Stomach smooth muscle (tissue), 2 donors: ENCODE data around the gene NR3C2.

Experiments used
- H3K27ac ChIP-seq: one replicate; pipeline ENCODE4 v1.7.0; 2013; ENCODE audit warnings: mild to moderate bottlenecking, low read length, inconsistent platforms
- H3K27me3 ChIP-seq, 2 donors: one replicate each; pipeline ENCODE4 v1.7.0; 2013; ENCODE audit warnings: low read length in 2 of 2; ENCODE audit not compliant: insufficient read depth in 2 of 2, control insufficient read depth in 1 of 2
- H3K36me3 ChIP-seq, 2 donors: one replicate each; pipeline ENCODE4 v1.7.0; 2013; ENCODE audit warnings: low read length in 2 of 2; ENCODE audit not compliant: control insufficient read depth in 2 of 2, insufficient read depth in 2 of 2
- H3K4me1 ChIP-seq: one replicate; pipeline ENCODE4 v1.7.0; 2013; ENCODE audit warnings: low read length; ENCODE audit not compliant: control insufficient read depth, insufficient read depth
- H3K4me3 ChIP-seq, 2 donors: one replicate each; pipeline ENCODE4 v1.7.0; 2013; ENCODE audit warnings: low read length in 2 of 2
- H3K9ac ChIP-seq, 2 donors: one replicate each; pipeline ENCODE4 v1.7.0; 2013; ENCODE audit warnings: low read length in 2 of 2, mild to moderate bottlenecking in 1 of 2
- H3K9me3 ChIP-seq, 2 donors: one replicate each; pipeline ENCODE4 v1.7.0; 2013; ENCODE audit warnings: low read length in 2 of 2; ENCODE audit not compliant: control insufficient read depth in 2 of 2
- donor health status: healthy.
- donor health status: Pancreatic carcinoma.

NR3C2 gene

DNA sequence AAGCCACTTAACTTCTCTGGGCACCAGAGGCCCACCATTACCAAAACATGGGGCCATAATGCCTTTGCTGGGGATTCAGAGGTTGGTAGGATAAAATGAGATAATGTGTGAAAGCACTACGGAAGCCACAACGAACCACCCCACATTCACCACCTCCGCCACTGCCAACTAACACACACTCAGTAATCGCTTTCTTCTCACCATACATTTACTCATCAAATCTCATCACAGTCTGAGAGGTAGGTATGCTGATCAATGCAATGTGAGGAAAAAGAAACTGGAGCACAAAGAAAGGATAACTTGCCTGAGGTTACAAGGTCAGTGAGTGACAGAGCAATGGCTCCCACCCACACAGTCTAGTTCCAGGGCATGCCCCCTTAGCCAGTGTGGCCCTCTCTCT lies 257.3 kb downstream of the NR3C2 start:
- H3K27ac ChIP-seq: no peak overlapping the region

DNA sequence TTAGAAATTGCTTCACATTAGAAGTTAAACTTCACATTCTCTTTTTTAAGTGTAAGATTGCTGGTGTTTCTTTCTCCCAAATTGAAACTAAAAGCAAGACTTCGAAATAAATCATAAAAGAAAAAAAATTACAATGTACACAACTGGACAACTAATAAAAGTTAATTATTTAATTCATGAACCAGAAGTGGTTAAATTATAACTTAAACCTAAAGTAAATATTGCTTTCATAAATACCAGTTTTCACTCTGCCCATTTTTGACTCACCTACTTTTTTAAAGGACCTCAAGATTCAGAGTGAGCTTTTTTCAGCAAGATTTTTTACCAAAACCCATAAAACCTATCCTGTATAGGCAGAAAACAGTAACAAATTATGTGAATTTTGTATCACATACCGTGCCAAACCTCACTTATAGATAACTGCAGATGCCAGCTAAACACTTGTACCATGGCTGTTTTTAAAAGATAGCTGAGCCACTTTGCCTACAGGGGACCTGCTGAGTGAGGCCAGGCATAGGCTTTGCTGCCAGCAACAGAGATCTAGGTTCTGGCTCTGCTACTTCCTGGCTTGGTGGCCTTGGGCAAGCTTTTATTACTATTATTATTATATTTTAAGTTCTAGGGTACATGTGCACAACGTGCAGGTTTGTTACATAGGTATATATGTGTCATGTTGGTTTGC lies 259.8 kb downstream of the NR3C2 start:
- no peaks in the 10 kb centered on the region for H3K4me1 ChIP-seq
- no peaks in the 10 kb centered on the region for H3K9me3 ChIP-seq
- H3K27me3 ChIP-seq: no peaks in the 10 kb centered on the region
- no peak overlapping the region for H3K4me3 ChIP-seq
- H3K27ac ChIP-seq: no peak overlapping the region
- no peak overlapping the region for H3K9ac ChIP-seq
- H3K36me3 ChIP-seq: peaks cover 0 to 3% of the 10 kb centered on the region in 2 donors

More for the DNA sequence above, 257.3 kb downstream of the NR3C2 start:
- Histone ChIP-seq H3K36me3 (peaks cover 0 to 3% of the 10 kb centered on the region in 2 donors), H3K27me3 (no peaks in the 10 kb centered on the region), H3K4me1 (no peaks in the 10 kb centered on the region), H3K4me3 (no peak overlapping the region), H3K9ac (no peak overlapping the region), H3K9me3 (no peaks in the 10 kb centered on the region)

- H3K27me3 ChIP-seq: no peaks in the 10 kb centered on the region
- no peaks in the 10 kb centered on the region for H3K9me3 ChIP-seq
- no peak overlapping the region for H3K27ac ChIP-seq
- H3K9ac ChIP-seq: no peak overlapping the region
- H3K4me3 ChIP-seq: no peak overlapping the region
- peaks cover 0 to 3% of the 10 kb centered on the region in 2 donors for H3K36me3 ChIP-seq
- H3K4me1 ChIP-seq: no peaks in the 10 kb centered on the region
Observed at GRCh38 chr4:148173397-148174017, 268.7 kb downstream of the NR3C2 start.

DNA sequence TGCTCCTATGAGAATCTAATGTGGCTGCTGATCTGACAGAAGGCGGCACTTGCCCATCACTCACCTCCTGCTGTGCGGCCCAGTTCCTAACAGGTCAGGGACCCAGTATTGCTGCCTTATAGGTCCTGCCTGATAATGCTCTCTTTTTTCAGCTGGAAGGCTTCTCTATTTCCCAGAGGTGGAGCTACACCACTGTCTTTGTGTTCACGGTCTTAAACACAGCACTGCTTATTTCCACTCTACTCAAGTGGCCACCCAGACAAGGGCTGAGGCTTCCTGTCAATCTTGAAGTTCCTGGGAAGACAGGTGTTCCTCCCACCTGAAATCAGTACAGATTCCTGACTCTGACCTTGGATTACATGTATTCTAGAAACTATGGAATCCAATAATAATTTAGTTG lies 270.6 kb downstream of the NR3C2 start:
- no peaks in the 10 kb centered on the region for H3K9me3 ChIP-seq
- peaks cover 0 to 3% of the 10 kb centered on the region in 2 donors for H3K36me3 ChIP-seq
- no peak overlapping the region for H3K27ac ChIP-seq
- H3K9ac ChIP-seq: no peak overlapping the region
- no peaks in the 10 kb centered on the region for H3K27me3 ChIP-seq
- H3K4me3 ChIP-seq: no peak overlapping the region
- H3K4me1 ChIP-seq: no peaks in the 10 kb centered on the region

- H3K9ac ChIP-seq: no peak overlapping the region
- H3K9me3 ChIP-seq: no peaks in the 10 kb centered on the region
- H3K27me3 ChIP-seq: no peaks in the 10 kb centered on the region
- peaks cover 4% of the 10 kb centered on the region for H3K4me1 ChIP-seq
- H3K36me3 ChIP-seq: peaks cover 0 to 3% of the 10 kb centered on the region in 2 donors
- H3K27ac ChIP-seq: no peak overlapping the region
- H3K4me3 ChIP-seq: no peak overlapping the region
Observed at GRCh38 chr4:148170408-148171365, 271.5 kb downstream of the NR3C2 start.

DNA sequence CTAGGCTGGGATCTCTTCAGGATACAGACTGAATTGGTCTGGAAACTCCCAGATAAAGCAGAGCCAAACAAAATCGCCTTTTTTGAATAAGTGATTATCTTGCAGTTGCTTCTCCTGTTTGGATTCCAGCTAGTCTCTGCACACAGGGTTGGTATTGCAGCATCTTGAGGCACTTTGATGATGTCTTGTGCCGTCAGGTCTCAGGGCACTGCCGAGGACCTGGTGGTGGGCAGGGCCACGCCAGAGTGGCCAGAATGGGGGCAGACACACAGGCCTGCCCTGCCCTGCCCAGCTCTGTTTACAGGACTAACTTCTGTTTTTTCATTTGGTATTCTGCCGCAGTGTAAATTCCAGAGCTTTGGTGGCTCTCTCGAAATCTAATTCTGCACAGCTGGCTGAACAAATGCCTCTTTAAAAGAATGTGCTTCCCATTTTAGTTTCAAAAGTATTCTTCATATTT lies 276.1 kb downstream of the NR3C2 start:
- Histone ChIP-seq H3K9me3 (no peaks in the 10 kb centered on the region), H3K27ac (no peak overlapping the region), H3K4me3 (peak overlapping the region; percentile 18 to 57)

DNA sequence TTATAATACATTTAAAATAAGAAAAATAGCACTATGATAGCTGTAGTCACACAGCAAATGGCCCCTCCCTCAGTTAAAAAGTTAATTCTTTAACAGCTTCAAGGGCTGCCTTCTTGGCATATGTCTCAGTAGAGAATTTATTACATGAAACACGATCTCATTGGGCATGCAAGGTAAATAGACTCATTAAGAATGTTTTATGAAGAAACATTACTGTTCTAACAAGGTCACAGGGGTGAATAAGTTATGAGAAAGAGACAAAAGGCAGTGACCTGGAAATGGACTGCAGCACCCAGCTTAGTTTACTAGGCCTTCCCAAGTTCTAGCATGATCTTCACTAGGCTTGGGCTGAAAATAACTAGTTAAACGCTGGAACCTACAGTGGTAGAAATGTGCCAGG lies 277.7 kb downstream of the NR3C2 start:
- H3K9me3 ChIP-seq: no peaks in the 10 kb centered on the region
- peaks cover 0 to 3% of the 10 kb centered on the region in 2 donors for H3K36me3 ChIP-seq
- peaks cover 4% of the 10 kb centered on the region for H3K4me1 ChIP-seq
- no peak overlapping the region for H3K9ac ChIP-seq
- no peaks in the 10 kb centered on the region for H3K27me3 ChIP-seq
- H3K27ac ChIP-seq: no peak overlapping the region
- H3K4me3 ChIP-seq: no peak overlapping the region

More for the DNA sequence above, 276.1 kb downstream of the NR3C2 start:
- peaks cover 4% of the 10 kb centered on the region for H3K4me1 ChIP-seq
- H3K27me3 ChIP-seq: no peaks in the 10 kb centered on the region
- peaks cover 0 to 3% of the 10 kb centered on the region in 2 donors for H3K36me3 ChIP-seq
- no peak overlapping the region for H3K9ac ChIP-seq

- H3K9ac ChIP-seq: no peak overlapping the region
- no peaks in the 10 kb centered on the region for H3K27me3 ChIP-seq
- H3K4me3 ChIP-seq: no peak overlapping the region
Observed at GRCh38 chr4:148162991-148163390, 279.2 kb downstream of the NR3C2 start.

GRCh38 chr4:148162519-148162918 lies 279.7 kb downstream of the NR3C2 start:
- Histone ChIP-seq H3K9ac (no peak overlapping the region), H3K9me3 (no peaks in the 10 kb centered on the region), H3K4me3 (no peak overlapping the region), H3K4me1 (peaks cover 4% of the 10 kb centered on the region), H3K36me3 (no peaks in the 10 kb centered on the region), H3K27me3 (no peaks in the 10 kb centered on the region), H3K27ac (no peak overlapping the region)

More at GRCh38 chr4:148162991-148163390, 279.2 kb downstream of the NR3C2 start:
- Histone ChIP-seq H3K9me3 (no peaks in the 10 kb centered on the region), H3K27ac (no peak overlapping the region), H3K4me1 (peaks cover 4% of the 10 kb centered on the region), H3K36me3 (no peaks in the 10 kb centered on the region)

- no peak overlapping the region for H3K27ac ChIP-seq
- H3K4me3 ChIP-seq: no peak overlapping the region
- peaks cover 4% of the 10 kb centered on the region for H3K4me1 ChIP-seq
- H3K27me3 ChIP-seq: no peaks in the 10 kb centered on the region
- H3K9ac ChIP-seq: no peak overlapping the region
- no peaks in the 10 kb centered on the region for H3K36me3 ChIP-seq
- no peaks in the 10 kb centered on the region for H3K9me3 ChIP-seq
Observed at GRCh38 chr4:148161601-148162000, 280.6 kb downstream of the NR3C2 start.
